Tibial nerve (tissue), 4 donors: ENCODE results near the gene GMDS. TPM values are rescaled to one million over a fixed set of nuclear protein-coding genes. Genes with fewer than 3 reads are reported as not detected.

ENCODE experiments used
- DNase-seq, 2 donors: peaks; one replicate each; pipeline ENCODE4 v3.0.0-alpha.2; 2019; ENCODE audit warnings: low spot score in 2 of 2
- H3K27ac ChIP-seq, 4 donors: fragments of 200-600 bp; sonication (generic) in 3 of 4; one replicate each; pipeline ENCODE4 v1.5.1; 2017 to 2019; ENCODE audit warnings: mild to moderate bottlenecking in 1 of 4
- H3K27me3 ChIP-seq, 2 donors: fragments of 200-600 bp; sonication (generic) in 1 of 2; one replicate each; pipeline versions ENCODE4 v1.5.1 to v1.6.0; 2017 to 2019
- H3K36me3 ChIP-seq, 3 donors: fragments of 200-600 bp; sonication (generic); one replicate each; pipeline ENCODE4 v1.5.1; 2018 to 2019
- H3K4me1 ChIP-seq, 4 donors: fragments of 200-600 bp; sonication (generic) in 3 of 4; one replicate each; pipeline ENCODE4 v1.5.1; 2017 to 2019
- H3K4me3 ChIP-seq, 4 donors: fragments of 200-600 bp; sonication (generic) in 3 of 4; one replicate each; pipeline ENCODE4 v1.5.1; 2017 to 2019; ENCODE audit warnings: mild to moderate bottlenecking in 1 of 4, moderate library complexity in 1 of 4
- H3K9me3 ChIP-seq, 4 donors: fragments of 200-600 bp; sonication (generic) in 3 of 4; one replicate each; pipeline ENCODE4 v1.5.1; 2017 to 2019
- EP300 ChIP-seq, 2 donors: sonication (generic); formaldehyde crosslinking; IDR thresholded peaks; one replicate each; pipeline ENCODE4 v1.6.1; 2017; ENCODE audit warnings: antibody characterized with exemption in 2 of 2, mild to moderate bottlenecking in 1 of 2
- POLR2A ChIP-seq, 2 donors: fragments of 450-650 bp; IDR thresholded peaks; one replicate each; pipeline ENCODE4 v1.6.1; 2017; ENCODE audit warnings: antibody characterized with exemption in 2 of 2, mild to moderate bottlenecking in 2 of 2, moderate library complexity in 2 of 2
- whole genome bisulfite sequencing, 2 donors: methylation state at CpG; one replicate each; pipeline ENCODE4 v1.1.5; 2018; 5-methylcytosine and 5-hydroxymethylcytosine counted together
- total RNA-seq, 4 donors: library from RNA; depleted of rRNA; stranded (reverse); fragments of >200 nt; gene quantifications; one replicate each; pipeline ENCODE4 v1.1.0, GENCODE V29; 2016
- TF ChIP-seq, protein P1 (sequence below), 5 experiments: fragments of 200-600 bp in 3 of 5; fragments of 450-650 bp in 2 of 5; sonication (generic) in 3 of 5; IDR thresholded peaks; one replicate each; pipeline ENCODE4 v1.5.1; 2016 to 2019; ENCODE audit warnings: antibody characterized with exemption in 5 of 5, mild to moderate bottlenecking in 3 of 5, moderate library complexity in 2 of 5

Gene GMDS
- total RNA-seq, 4 donors from 2014 or later: 14.9 to 46.5 (median 32.8) TPM

- WGBS, 2 donors: 74 to 86% methylated on average over 5 of the region's 5 CpGs
These were observed 287.7 kb downstream of the GMDS start for GRCh38 chr6:1957746-1958145.

DNA sequence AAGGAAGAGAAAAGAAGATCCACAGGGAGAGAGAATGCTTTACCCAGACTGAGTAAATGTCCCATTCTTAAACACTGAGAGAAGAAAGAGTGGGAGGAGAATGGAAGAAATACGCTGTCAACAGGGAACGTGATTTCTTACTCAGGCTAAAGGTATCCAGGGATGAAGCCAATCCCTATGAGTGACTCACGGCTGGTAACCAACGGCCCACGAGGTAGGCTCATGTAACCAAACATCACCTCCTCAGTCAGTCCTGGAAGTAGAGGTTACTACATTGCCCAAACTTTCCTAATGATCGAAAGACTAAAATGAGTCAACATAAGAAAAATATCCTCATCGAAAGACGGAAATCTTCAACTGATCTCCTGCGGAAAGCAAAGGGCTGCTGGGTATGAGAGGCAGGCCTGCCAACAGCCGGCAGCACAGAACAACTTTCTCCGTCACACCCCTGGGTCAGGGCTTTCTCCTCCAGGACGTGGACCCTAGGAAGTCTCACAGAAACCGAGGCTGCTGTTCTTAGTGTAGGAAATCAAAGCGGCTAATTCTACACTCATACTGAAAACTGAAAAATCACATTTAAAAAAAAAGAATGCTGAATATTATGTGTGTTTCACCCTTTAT, 292.6 kb downstream of the GMDS start:
- Histone ChIP-seq H3K4me1 (no peaks in the 10 kb centered on the region), H3K36me3 (peaks cover 0 to 5% (median 0%) of the 10 kb centered on the region in 3 donors), H3K27ac (no peak overlapping the region), H3K27me3 (no peaks in the 10 kb centered on the region), H3K9me3 (no peaks in the 10 kb centered on the region), H3K4me3 (no peak overlapping the region)
- 86 to 92% methylated on average over 14 of the region's 14 CpGs for WGBS, 2 donors
- DNase-seq: no peak
- no peak for TF ChIP-seq EP300 (IDR thresholded peaks at IDR 0.05)
- TF ChIP-seq POLR2A (IDR thresholded peaks at IDR 0.05): no peak
- TF ChIP-seq, protein P1, sequence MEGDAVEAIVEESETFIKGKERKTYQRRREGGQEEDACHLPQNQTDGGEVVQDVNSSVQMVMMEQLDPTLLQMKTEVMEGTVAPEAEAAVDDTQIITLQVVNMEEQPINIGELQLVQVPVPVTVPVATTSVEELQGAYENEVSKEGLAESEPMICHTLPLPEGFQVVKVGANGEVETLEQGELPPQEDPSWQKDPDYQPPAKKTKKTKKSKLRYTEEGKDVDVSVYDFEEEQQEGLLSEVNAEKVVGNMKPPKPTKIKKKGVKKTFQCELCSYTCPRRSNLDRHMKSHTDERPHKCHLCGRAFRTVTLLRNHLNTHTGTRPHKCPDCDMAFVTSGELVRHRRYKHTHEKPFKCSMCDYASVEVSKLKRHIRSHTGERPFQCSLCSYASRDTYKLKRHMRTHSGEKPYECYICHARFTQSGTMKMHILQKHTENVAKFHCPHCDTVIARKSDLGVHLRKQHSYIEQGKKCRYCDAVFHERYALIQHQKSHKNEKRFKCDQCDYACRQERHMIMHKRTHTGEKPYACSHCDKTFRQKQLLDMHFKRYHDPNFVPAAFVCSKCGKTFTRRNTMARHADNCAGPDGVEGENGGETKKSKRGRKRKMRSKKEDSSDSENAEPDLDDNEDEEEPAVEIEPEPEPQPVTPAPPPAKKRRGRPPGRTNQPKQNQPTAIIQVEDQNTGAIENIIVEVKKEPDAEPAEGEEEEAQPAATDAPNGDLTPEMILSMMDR (IDR thresholded peaks at IDR 0.05): no peak

More at GRCh38 chr6:1957746-1958145, 287.7 kb downstream of the GMDS start:
- Histone ChIP-seq H3K36me3 (no peaks in the 10 kb centered on the region), H3K4me1 (no peaks in the 10 kb centered on the region), H3K27ac (no peak overlapping the region), H3K4me3 (no peak overlapping the region), H3K27me3 (no peaks in the 10 kb centered on the region), H3K9me3 (no peaks in the 10 kb centered on the region)
- no peak for DNase-seq
- TF ChIP-seq POLR2A (IDR thresholded peaks at IDR 0.05): no peak
- TF ChIP-seq, protein P1 (IDR thresholded peaks at IDR 0.05): no peak
- no peak for TF ChIP-seq EP300 (IDR thresholded peaks at IDR 0.05)

GRCh38 chr6:1950631-1951030, 294.8 kb downstream of the GMDS start:
- Histone ChIP-seq H3K9me3 (no peaks in the 10 kb centered on the region), H3K27me3 (no peaks in the 10 kb centered on the region), H3K4me3 (no peak overlapping the region), H3K27ac (no peak overlapping the region), H3K36me3 (peaks cover 0 to 5% (median 0%) of the 10 kb centered on the region in 3 donors), H3K4me1 (no peaks in the 10 kb centered on the region)
- WGBS, 2 donors: 94 to 97% methylated on average over 6 of the region's 6 CpGs
- TF ChIP-seq, protein P1 (IDR thresholded peaks at IDR 0.05): no peak
- TF ChIP-seq EP300 (IDR thresholded peaks at IDR 0.05) (no peak), POLR2A (IDR thresholded peaks at IDR 0.05) (no peak)
- DNase-seq: no peak

DNA sequence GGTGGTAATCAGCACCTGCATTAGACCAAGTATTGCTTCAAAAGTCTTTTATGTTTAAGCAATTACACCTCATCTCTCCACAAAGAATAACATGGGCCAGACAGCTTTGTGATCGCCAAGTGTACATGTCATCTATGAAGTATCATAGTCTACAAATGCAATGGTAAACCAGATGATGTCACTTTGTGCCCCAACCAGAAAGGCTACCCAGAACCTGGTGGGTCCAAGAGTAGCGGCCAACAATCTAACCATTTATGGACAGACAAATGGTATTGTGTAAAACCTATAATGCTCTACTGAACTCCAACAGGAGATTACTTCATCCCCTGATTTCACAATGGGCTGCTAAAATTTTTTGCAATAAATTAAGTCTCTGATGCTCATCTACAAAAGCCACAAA, 295.9 kb downstream of the GMDS start:
- Histone ChIP-seq H3K36me3 (peaks cover 0 to 5% (median 0%) of the 10 kb centered on the region in 3 donors), H3K9me3 (no peaks in the 10 kb centered on the region), H3K27ac (no peak overlapping the region), H3K4me1 (no peaks in the 10 kb centered on the region), H3K4me3 (no peak overlapping the region), H3K27me3 (no peaks in the 10 kb centered on the region)
- TF ChIP-seq, protein P1 (IDR thresholded peaks at IDR 0.05): no peak
- TF ChIP-seq EP300 (IDR thresholded peaks at IDR 0.05) (no peak), POLR2A (IDR thresholded peaks at IDR 0.05) (no peak)
- no peak for DNase-seq
- 90 to 91% methylated on average over 2 of the region's 2 CpGs for WGBS, 2 donors

DNA sequence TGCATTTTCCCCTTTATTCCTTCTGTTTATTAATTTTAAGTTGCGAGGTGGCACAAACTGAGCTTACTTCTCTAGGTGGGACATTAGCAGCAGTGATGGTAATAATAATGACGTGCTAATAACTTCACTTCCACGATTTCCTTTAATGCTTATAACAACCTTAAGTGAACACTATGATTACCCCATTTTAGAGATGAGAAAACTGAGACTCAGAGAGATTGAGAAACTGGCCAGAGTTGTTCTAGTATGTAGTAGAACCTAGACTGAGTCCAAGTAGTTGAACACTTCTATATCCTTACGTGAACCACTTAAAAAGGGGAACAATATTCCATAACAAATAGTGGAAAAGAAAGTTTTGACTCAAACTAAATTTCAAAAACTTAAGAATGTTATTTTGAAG, 297.5 kb downstream of the GMDS start:
- no peaks in the 10 kb centered on the region for H3K4me1 ChIP-seq
- no peak for TF ChIP-seq POLR2A (IDR thresholded peaks at IDR 0.05)
- TF ChIP-seq, protein P1 (IDR thresholded peaks at IDR 0.05): no peak
- TF ChIP-seq EP300 (IDR thresholded peaks at IDR 0.05): no peak
- no peaks in the 10 kb centered on the region for H3K27me3 ChIP-seq
- H3K4me3 ChIP-seq: no peak overlapping the region
- DNase-seq: no peak
- 97 to 98% methylated on average over 4 of the region's 4 CpGs for WGBS, 2 donors
- no peaks in the 10 kb centered on the region for H3K9me3 ChIP-seq
- no peak overlapping the region for H3K27ac ChIP-seq
- H3K36me3 ChIP-seq: peaks cover 0 to 5% (median 0%) of the 10 kb centered on the region in 3 donors
